Neural crest cell (in vitro differentiated cells): ENCODE measurements around the gene POLN. TPM values are rescaled to one million over a fixed set of nuclear protein-coding genes. Genes with fewer than 3 reads are reported as not detected.

Experiments
- DNase-seq: peaks from one replicate; pipeline ENCODE4 v3.0.0; 2021; ENCODE audit warnings: low read depth, mixed read lengths, low spot score
- H3K27ac Mint-ChIP-seq: one replicate; pipeline ENCODE4 v1.8.0; 2021; ENCODE audit warnings: mild to moderate bottlenecking, mixed read lengths; ENCODE audit not compliant: unreplicated experiment
- H3K27me3 Mint-ChIP-seq: 2 replicates; pipeline ENCODE4 v1.8.0; 2021; ENCODE audit warnings: low read depth, mild to moderate bottlenecking, mixed read lengths
- H3K36me3 Mint-ChIP-seq: 2 replicates; pipeline ENCODE4 v1.8.0; 2021; ENCODE audit warnings: low read depth, mild to moderate bottlenecking, mixed read lengths
- H3K4me1 Mint-ChIP-seq: 2 replicates; pipeline ENCODE4 v1.8.0; 2021; ENCODE audit warnings: mixed read lengths
- H3K4me3 Mint-ChIP-seq: one replicate; pipeline ENCODE4 v1.8.0; 2021; ENCODE audit warnings: mild to moderate bottlenecking, mixed read lengths
- H3K9me3 Mint-ChIP-seq: 2 replicates; pipeline ENCODE4 v1.8.0; 2021; ENCODE audit warnings: mixed read lengths
- CTCF ChIP-seq: fragments of 200-600 bp; sonication (generic); conservative IDR thresholded peaks from 2 replicates; pipeline ENCODE4 v1.5.0; 2021; ENCODE audit warnings: antibody characterized with exemption, mild to moderate bottlenecking
- total RNA-seq: library from RNA; stranded (reverse); gene quantifications from 2 replicates; pipeline ENCODE4 v1.2.1, GENCODE V29; 2021

The POLN gene
- total RNA-seq, 1 donor from 2014 or later = 5.6 TPM

- Mint-ChIP-seq H3K4me1 (peaks cover 5% of the 10 kb centered on the region), H3K36me3 (no peaks in the 10 kb centered on the region), H3K27ac (no peak overlapping the region), H3K27me3 (no peaks in the 10 kb centered on the region), H3K4me3 (peak overlapping the region; percentile 71), H3K9me3 (no peaks in the 10 kb centered on the region)
- TF ChIP-seq CTCF = no peak
- no peak for DNase-seq
Measured at GRCh38 chr4:2259541-2260343, 17.8 kb upstream of the POLN start.

DNA sequence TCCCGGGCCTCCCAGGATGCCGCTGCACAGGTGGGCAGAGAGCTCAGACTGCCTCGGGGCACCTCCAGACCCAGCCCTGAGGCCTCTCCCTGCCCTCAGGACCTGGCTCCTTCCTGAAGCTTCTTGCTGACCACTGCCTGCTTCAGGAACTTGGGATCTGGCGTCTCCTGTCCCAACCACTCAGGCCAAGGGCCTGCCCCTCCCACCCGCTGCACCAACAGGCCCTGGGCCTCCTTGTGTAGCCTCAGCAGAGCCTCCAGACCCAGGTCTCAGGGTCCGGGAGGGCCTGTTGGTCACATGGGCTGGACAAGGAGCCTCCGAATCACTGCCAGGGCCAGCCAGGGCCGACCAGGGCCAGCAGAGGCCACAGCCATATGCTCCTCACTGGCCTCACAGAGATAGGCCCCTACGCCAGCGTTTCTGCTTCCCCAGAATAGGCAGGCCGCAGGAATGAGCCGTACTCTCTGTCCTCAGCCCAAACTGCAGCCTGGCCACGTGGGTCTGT is 17.2 kb upstream of the POLN start:
- peaks cover 5% of the 10 kb centered on the region for H3K4me1 Mint-ChIP-seq
- DNase-seq = no peak

DNA sequence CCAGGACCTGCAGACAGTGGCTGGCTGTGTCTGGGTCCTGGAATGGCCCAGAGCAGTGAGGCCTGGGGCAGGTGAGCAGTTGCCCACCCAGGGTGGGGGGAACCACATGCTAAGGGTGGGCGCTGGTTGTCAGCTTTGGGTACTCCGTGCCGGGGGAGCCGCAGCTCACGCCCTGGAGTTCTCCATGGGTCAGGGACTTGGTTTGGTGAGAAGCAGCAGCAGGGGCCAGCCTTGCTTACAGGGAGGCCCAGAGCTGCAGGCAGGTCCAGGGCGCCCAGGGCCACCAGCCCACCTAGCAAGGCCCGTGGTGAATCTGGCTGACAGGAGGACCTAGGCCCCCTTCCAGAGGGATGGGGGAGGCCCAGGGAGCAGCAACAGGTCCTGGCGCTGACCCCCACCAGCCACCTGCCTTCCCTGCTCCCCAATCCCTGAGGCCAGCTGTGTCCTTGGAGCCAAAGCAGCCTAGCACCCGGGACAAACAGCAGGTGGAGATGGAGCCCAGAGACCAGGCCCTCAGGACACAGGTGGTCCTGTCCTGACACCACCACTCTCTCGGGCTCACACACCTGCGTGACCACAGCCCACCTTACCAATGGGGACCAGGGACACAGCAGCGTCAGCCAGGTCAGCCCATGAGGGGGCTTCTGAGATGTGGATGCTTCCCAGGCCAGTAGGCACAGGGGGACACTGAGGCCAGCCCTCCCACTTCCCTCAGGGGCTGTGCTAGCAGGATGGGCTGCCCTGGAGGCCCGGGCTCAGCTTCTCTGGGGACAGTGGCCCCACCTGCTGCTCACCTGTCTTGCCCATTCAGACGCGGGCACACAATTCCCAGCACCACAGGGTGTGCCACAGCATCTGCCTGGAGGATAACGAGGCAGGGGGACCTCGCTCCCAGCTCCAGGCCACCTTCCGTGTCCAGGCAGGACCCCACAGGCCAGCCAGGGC is 16.4 kb upstream of the POLN start:
- Mint-ChIP-seq H3K27ac (no peak overlapping the region), H3K36me3 (no peaks in the 10 kb centered on the region), H3K9me3 (no peaks in the 10 kb centered on the region), H3K4me1 (peaks cover 1% of the 10 kb centered on the region), H3K27me3 (no peaks in the 10 kb centered on the region), H3K4me3 (peak overlapping the region; percentile 47)
- no peak for DNase-seq
- no peak for TF ChIP-seq CTCF

More for the DNA sequence above, 17.2 kb upstream of the POLN start:
- no peaks in the 10 kb centered on the region for H3K9me3 Mint-ChIP-seq
- peak overlapping the region; percentile 49 for H3K4me3 Mint-ChIP-seq
- no peak overlapping the region for H3K27ac Mint-ChIP-seq
- H3K27me3 Mint-ChIP-seq = no peaks in the 10 kb centered on the region
- H3K36me3 Mint-ChIP-seq = no peaks in the 10 kb centered on the region
- TF ChIP-seq CTCF = no peak

GRCh38 chr4:2257361-2258081 is 15.6 kb upstream of the POLN start:
- DNase-seq = no peak

More at GRCh38 chr4:2257361-2258081, 15.6 kb upstream of the POLN start:
- Mint-ChIP-seq H3K27ac (peak overlapping the region; percentile 86), H3K4me1 (no peaks in the 10 kb centered on the region), H3K4me3 (peak overlapping the region; percentile 59), H3K9me3 (no peaks in the 10 kb centered on the region), H3K36me3 (no peaks in the 10 kb centered on the region), H3K27me3 (no peaks in the 10 kb centered on the region)
- no peak for TF ChIP-seq CTCF
